Liver (tissue), 3 donors: ENCODE data around the gene PRPF6.

ENCODE experiments used
- ATF3 ChIP-seq: IDR thresholded peaks from 2 replicates; pipeline ENCODE4 v1.6.1; 2016; ENCODE audit warnings: antibody characterized with exemption
- CTCF ChIP-seq: fragments of 150-350 bp; IDR thresholded peaks from 2 replicates; pipeline ENCODE4 v1.5.1; 2017; ENCODE audit warnings: improper control_type of control experiment, low read depth, low read length; ENCODE audit not compliant: missing input control
- FOXA1 ChIP-seq: IDR thresholded peaks from 2 replicates; pipeline ENCODE4 v1.6.1; 2016; ENCODE audit warnings: antibody characterized with exemption
- GABPA ChIP-seq, 2 donors: IDR thresholded peaks in 1 of 2; conservative IDR thresholded peaks in 1 of 2; 2 replicates each; pipeline ENCODE4 v1.6.1; 2016; ENCODE audit warnings: antibody characterized with exemption in 2 of 2, mild to moderate bottlenecking in 1 of 2, moderate library complexity in 1 of 2
- JUND ChIP-seq, 2 donors: IDR thresholded peaks; 2 replicates each; pipeline ENCODE4 v1.6.1; 2016; ENCODE audit warnings: antibody characterized with exemption in 2 of 2
- RAD21 ChIP-seq, 2 donors: IDR thresholded peaks; 2 replicates each; pipeline ENCODE4 v1.6.1; 2016; ENCODE audit warnings: antibody characterized with exemption in 2 of 2, mild to moderate bottlenecking in 2 of 2
- SP1 ChIP-seq: IDR thresholded peaks from 2 replicates; pipeline ENCODE4 v1.6.1; 2018; ENCODE audit warnings: antibody characterized with exemption, mild to moderate bottlenecking
- TAF1 ChIP-seq: conservative IDR thresholded peaks from 2 replicates; pipeline ENCODE4 v1.6.1; 2016; ENCODE audit warnings: antibody characterized with exemption, mild to moderate bottlenecking
- YY1 ChIP-seq: IDR thresholded peaks from 2 replicates; pipeline ENCODE4 v1.6.1; 2016; ENCODE audit warnings: antibody characterized with exemption, mild to moderate bottlenecking
- TF ChIP-seq, protein P1 (sequence below): IDR thresholded peaks from 2 replicates; pipeline ENCODE4 v1.6.1; 2016; ENCODE audit warnings: antibody characterized with exemption
- donor health status: healthy.
- donor health status: healthy.

- TF ChIP-seq RAD21 (IDR thresholded peaks at IDR 0.05) (no peak), CTCF (no peak), JUND (IDR thresholded peaks at IDR 0.05) (no peak), YY1 (no peak), ATF3 (no peak), TAF1 (no peak), GABPA (IDR thresholded peaks at IDR 0.05 in 1 of 2, conservative IDR thresholded peaks at IDR 0.05 in 1 of 2) (no peak), SP1 (no peak), FOXA1 (no peak)
- TF ChIP-seq, protein P1, sequence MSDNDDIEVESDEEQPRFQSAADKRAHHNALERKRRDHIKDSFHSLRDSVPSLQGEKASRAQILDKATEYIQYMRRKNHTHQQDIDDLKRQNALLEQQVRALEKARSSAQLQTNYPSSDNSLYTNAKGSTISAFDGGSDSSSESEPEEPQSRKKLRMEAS, result no peak
Measured at GRCh38 chr20:63977739-63978276, 3.1 kb upstream of the PRPF6 start.
